Stomach (tissue), 4 donors: ENCODE measurements around the gene NCOA3.

Experiments
- EP300 ChIP-seq: sonication (generic); formaldehyde crosslinking; IDR thresholded peaks from one replicate; pipeline ENCODE4 v1.6.1; 2017; ENCODE audit warnings: antibody characterized with exemption
- POLR2A ChIP-seq, 4 donors: fragments of 450-650 bp; IDR thresholded peaks; one replicate each; pipeline ENCODE4 v1.6.1; 2016; ENCODE audit warnings: antibody characterized with exemption in 4 of 4, control low read depth in 2 of 4, mild to moderate bottlenecking in 1 of 4, moderate library complexity in 1 of 4
- POLR2AphosphoS5 ChIP-seq, 3 donors: sonication (generic); formaldehyde crosslinking; IDR thresholded peaks; one replicate each; pipeline ENCODE4 v1.6.1; 2016; ENCODE audit warnings: antibody characterized with exemption in 3 of 3
- TF ChIP-seq, protein P1 (sequence below), 7 experiments: fragments of 450-650 bp in 4 of 7; fragments of 200-600 bp in 3 of 7; sonication (generic) in 3 of 7; IDR thresholded peaks; one replicate each; pipeline ENCODE4 v1.5.1; 2016 to 2019; ENCODE audit warnings: antibody characterized with exemption in 7 of 7, control low read depth in 2 of 7, mild to moderate bottlenecking in 1 of 7

DNA sequence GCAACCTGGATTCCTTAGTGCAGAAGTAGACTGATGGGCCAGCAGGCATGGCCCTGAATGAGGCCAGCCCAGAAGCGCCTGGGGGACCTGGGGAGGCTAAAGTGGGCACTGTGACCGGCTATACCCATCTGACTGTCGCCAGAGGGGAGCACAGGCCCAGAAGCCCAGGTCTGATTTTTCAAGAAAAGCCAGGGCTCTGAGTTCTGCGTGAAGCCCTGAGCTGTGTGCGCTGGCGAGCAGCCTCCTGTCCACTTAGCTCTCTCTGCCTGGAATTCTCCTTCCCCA lies 171.9 kb downstream of the NCOA3 start:
- TF ChIP-seq, protein P1, sequence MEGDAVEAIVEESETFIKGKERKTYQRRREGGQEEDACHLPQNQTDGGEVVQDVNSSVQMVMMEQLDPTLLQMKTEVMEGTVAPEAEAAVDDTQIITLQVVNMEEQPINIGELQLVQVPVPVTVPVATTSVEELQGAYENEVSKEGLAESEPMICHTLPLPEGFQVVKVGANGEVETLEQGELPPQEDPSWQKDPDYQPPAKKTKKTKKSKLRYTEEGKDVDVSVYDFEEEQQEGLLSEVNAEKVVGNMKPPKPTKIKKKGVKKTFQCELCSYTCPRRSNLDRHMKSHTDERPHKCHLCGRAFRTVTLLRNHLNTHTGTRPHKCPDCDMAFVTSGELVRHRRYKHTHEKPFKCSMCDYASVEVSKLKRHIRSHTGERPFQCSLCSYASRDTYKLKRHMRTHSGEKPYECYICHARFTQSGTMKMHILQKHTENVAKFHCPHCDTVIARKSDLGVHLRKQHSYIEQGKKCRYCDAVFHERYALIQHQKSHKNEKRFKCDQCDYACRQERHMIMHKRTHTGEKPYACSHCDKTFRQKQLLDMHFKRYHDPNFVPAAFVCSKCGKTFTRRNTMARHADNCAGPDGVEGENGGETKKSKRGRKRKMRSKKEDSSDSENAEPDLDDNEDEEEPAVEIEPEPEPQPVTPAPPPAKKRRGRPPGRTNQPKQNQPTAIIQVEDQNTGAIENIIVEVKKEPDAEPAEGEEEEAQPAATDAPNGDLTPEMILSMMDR (IDR thresholded peaks at IDR 0.05) = no peak
- TF ChIP-seq POLR2AphosphoS5 (IDR thresholded peaks at IDR 0.05) (no peak), POLR2A (IDR thresholded peaks at IDR 0.05) (no peak), EP300 (no peak)
